Heart right ventricle (tissue), 16 donors: ENCODE data around the gene ATXN1. TPM values are rescaled to one million over a fixed set of nuclear protein-coding genes. Genes with fewer than 3 reads are reported as not detected.
"Not testable (repeated sequence)": the region's sequence is repeated elsewhere in the genome, so short reads cannot be mapped to it uniquely, and the experiment has no call there.

Experiments
- ATAC-seq, 8 donors: fragments of 200-7000 bp; cut with Tn5 transposase; one replicate each; pipeline ENCODE4 v1.9.1; 2020; ENCODE audit warnings: mild to moderate bottlenecking in 8 of 8, moderate library complexity in 8 of 8, moderate number of reproducible peaks in 1 of 8
- DNase-seq, 2 donors: peaks; one replicate each; pipeline ENCODE4 v3.0.0-alpha.2; 2020
- H3K27ac ChIP-seq, 10 donors: fragments of 200-600 bp; sonication (generic) in 2 of 10; one replicate each; pipeline versions ENCODE4 v1.5.0 to v1.8.0; 2020 to 2022; ENCODE audit warnings: mild to moderate bottlenecking in 3 of 10
- H3K27me3 ChIP-seq, 7 donors: fragments of 200-600 bp; one replicate each; pipeline ENCODE4 v1.8.0; 2021 to 2022; ENCODE audit warnings: mild to moderate bottlenecking in 2 of 7
- H3K36me3 ChIP-seq, 9 donors: fragments of 200-600 bp; sonication (generic) in 1 of 9; one replicate each; pipeline versions ENCODE4 v1.5.0 to v1.8.0; 2020 to 2022; ENCODE audit warnings: mild to moderate bottlenecking in 2 of 9
- H3K4me1 ChIP-seq, 9 donors: fragments of 200-600 bp; sonication (generic) in 1 of 9; one replicate each; pipeline versions ENCODE4 v1.5.0 to v1.8.0; 2020 to 2022; ENCODE audit warnings: mild to moderate bottlenecking in 4 of 9
- H3K4me3 ChIP-seq, 10 donors: fragments of 200-600 bp; sonication (generic) in 2 of 10; one replicate each; pipeline versions ENCODE4 v1.5.0 to v1.8.0; 2020 to 2022; ENCODE audit warnings: mild to moderate bottlenecking in 7 of 10, moderate library complexity in 2 of 10
- H3K9me3 ChIP-seq, 11 donors: fragments of 200-600 bp in 10 of 11; sonication (generic) in 2 of 11; one replicate each; pipeline versions ENCODE4 v1.5.0 to v1.8.0; 2013 to 2022; ENCODE audit warnings: mild to moderate bottlenecking in 2 of 11, control low read depth in 1 of 11, moderate library complexity in 1 of 11
- CTCF ChIP-seq, 9 donors: fragments of 200-600 bp; sonication (generic) in 2 of 9; IDR thresholded peaks; one replicate each; pipeline versions ENCODE4 v1.5.0 to v1.8.0; 2021 to 2022; ENCODE audit warnings: antibody characterized with exemption in 9 of 9, mild to moderate bottlenecking in 5 of 9, moderate library complexity in 1 of 9
- WGBS, 2 donors: extraction: QIAGEN DNeasy Blood & Tissue Kit; methylation state at CpG; one replicate each; pipeline ENCODE4 v1.1.7; 2013; ENCODE audit warnings: inconsistent platforms in 1 of 2; 5-methylcytosine and 5-hydroxymethylcytosine counted together
- intact Hi-C, 10 donors: fragments of 100-400 bp; cut with DNase I; formaldehyde crosslinking; loops; one replicate each; pipeline versions ENCODE4 v1.11.1 to v1.14.2; 2022
- polyA plus RNA-seq, 2 donors: library from polyadenylated mRNA; stranded (reverse); fragments of 200-250 nt; gene quantifications; one replicate each; pipeline ENCODE4 v1.2.3, GENCODE V29; 2013
- total RNA-seq, 10 donors: library from RNA; stranded (reverse); fragmentation: NEBNext Ultra II Directional in 3 of 10; extraction: Animal tissue kit (Norgen Biotek cat#: 25700) in 3 of 10; gene quantifications; one replicate each; pipeline versions ENCODE4 v1.2.1 to v1.2.4, GENCODE V29; 2021 to 2023
- donor health status: Arrhythmogenic right ventricular cardiomyopathy.
- donor health status: ischemic (EF 13 %, LVEDD 7.1; RV severe dilation, severe dysfunction).
- donor health status: healthy with polysubstance abuse.
- donor health status: DM: no; HTN: yes; CAD: no.
- donor health status: DM: no; HTN: no; CAD: no.
- donor health status: ischemic (EF 25% LVEDD 6.9; RV normal size, moderate dysfunction).
- donor health status: ischemic (EF 25% LVEDD 5.7; RV mildly dilated, moderate dysfunction).
- donor health status: healthy.
- donor health status: DM: yes; HTN: yes; CAD: no.
- donor health status: Ischemic cardiomyopathy.
- donor health status: ischemic (EF 35%, LVEDD 5.7; RV mildly dilated, moderate dysfunction).
- donor health status: nonischemic (EF 11% LVEDD 7.7; RV severe dilation, severe dysfunction).
- donor health status: DM: yes; HTN: yes; CAD: no.
- donor health status: PGD.
- donor health status: ischemic (EF 29% LVEDD 5.4; RV normal size, mild dysfunction).
- donor health status: nonischemic (EF 23%, LVEDD 6.1; RV moderate dilation, normal function).

The ATXN1 gene
- total and polyA plus RNA-seq, 12 donors: 4.1 to 46.5 (median 40.3) TPM

GRCh38 chr6:16271428-16271827 lies 489.8 kb downstream of the ATXN1 start:
- Histone ChIP-seq H3K36me3 (peaks cover 0 to 18% (median 0%) of the 10 kb centered on the region in 9 donors), H3K9me3 (no peaks in the 10 kb centered on the region), H3K4me1 (peaks cover 0 to 22% (median 6%) of the 10 kb centered on the region in 9 donors), H3K27ac (no peak overlapping the region), H3K4me3 (no peak overlapping the region), H3K27me3 (no peaks in the 10 kb centered on the region)
- ATAC-seq: no peak
- 98 to 99% methylated on average over 5 of the region's 5 CpGs for WGBS, 2 donors
- no peak for TF ChIP-seq CTCF (IDR thresholded peaks at IDR 0.05)
- DNase-seq: no peak
- intact Hi-C loops: no loop called here

DNA sequence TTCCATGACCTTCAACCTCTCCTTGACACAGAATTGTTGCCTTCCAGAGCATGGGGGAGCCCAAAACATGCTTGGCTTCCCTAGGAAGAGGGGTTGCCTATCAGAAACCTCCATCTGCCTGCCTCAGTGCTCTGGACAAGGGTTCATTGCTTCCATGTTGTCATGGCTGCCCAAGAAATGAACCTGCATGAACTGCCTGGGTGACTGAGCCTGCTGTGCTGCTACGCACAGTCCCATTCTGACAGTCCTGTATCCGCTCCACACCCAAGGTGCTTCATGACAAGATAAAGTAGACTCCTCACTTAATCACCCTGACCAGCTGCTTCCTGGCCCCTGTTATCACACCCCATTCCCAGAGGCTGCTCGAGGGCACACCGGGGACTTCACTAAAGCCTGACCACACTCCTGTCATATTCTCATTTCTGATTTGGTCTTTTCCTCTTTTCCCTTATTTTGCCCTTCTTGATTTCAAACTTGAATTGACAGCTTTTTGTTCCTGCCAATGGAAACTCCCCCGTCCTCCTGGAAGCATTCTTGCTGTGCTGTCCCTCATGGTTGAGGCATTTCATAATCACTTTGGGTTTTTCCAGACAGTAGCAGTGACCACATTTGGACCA lies 491.0 kb downstream of the ATXN1 start:
- WGBS, 2 donors: 75 to 81% methylated on average over 5 of the region's 5 CpGs
- H3K9me3 ChIP-seq: no peaks in the 10 kb centered on the region
- ATAC-seq (no peak), DNase-seq (no peak)
- no peak for TF ChIP-seq CTCF (IDR thresholded peaks at IDR 0.05)
- no peak overlapping the region for H3K4me3 ChIP-seq
- peaks cover 0 to 17% (median 8%) of the 10 kb centered on the region in 9 donors for H3K4me1 ChIP-seq
- intact Hi-C loops: no loop called here
- H3K27me3 ChIP-seq: no peaks in the 10 kb centered on the region
- peaks cover 0 to 16% (median 0%) of the 10 kb centered on the region in 9 donors for H3K36me3 ChIP-seq
- no peak overlapping the region for H3K27ac ChIP-seq

- ATAC-seq, intact Hi-C loops, H3K9me3 ChIP-seq, H3K27me3 ChIP-seq, H3K27ac ChIP-seq, H3K4me3 ChIP-seq, DNase-seq: not testable (repeated sequence)
- Histone ChIP-seq H3K36me3 (peaks cover 0 to 11% (median 0%) of the 10 kb centered on the region in 9 donors), H3K4me1 (peaks cover 0 to 16% (median 8%) of the 10 kb centered on the region in 9 donors)
- WGBS, 2 donors: 95 to 96% methylated on average over 7 of the region's 7 CpGs
Measured at GRCh38 chr6:16269442-16270070, 491.7 kb downstream of the ATXN1 start.

DNA sequence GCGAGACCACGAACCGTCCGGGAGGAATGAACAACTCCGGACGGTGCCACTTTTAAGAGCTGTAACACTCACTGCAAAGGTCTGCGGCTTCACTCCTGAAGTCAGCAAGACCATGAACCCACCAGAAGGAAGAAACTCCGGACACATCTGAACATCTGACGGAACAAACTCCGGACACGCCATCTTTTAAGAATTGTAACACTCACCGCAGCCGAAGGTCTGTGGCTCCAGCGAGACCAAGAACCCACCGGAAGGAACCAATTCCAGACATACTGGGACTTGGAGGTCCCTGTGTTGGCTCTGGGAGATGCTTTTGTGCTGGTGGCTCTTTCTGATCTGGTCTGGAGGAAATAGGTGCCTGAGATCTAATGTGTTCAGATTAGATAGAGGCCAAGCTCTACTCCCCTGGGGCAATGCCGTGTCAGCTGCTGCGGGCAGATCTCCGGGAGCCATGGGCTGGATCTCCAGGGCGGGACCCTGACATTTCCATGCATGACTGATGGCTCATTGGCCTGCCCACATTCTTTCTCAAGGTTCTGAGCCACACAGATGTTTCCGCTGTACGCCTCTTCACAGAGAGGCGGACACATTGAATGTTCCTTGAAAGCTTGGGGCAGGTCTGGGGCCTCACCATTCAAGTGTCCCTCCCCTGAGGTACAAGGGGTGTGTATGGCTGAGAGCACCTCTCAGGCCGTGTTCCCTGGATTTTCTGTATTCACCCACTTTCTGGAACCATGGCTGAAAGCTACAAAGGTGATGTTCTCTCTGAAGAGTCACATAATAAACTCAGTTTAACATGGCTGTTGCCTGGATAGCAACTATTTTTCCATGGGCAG lies 493.6 kb downstream of the ATXN1 start:
- no peak overlapping the region for H3K4me3 ChIP-seq
- intact Hi-C loops: no loop called here
- 90 to 91% methylated on average over 23 of the region's 23 CpGs for WGBS, 2 donors
- no peak for TF ChIP-seq CTCF (IDR thresholded peaks at IDR 0.05)
- ATAC-seq (peak in 1 of 8 donors; percentile 22), DNase-seq (no peak)
- H3K9me3 ChIP-seq: no peaks in the 10 kb centered on the region
- H3K4me1 ChIP-seq: peaks cover 0 to 10% (median 0%) of the 10 kb centered on the region in 9 donors
- peaks cover 0 to 11% (median 0%) of the 10 kb centered on the region in 9 donors for H3K36me3 ChIP-seq
- no peak overlapping the region for H3K27ac ChIP-seq
- no peaks in the 10 kb centered on the region for H3K27me3 ChIP-seq
